ENCODE data around the gene AFF3.
"Not testable (repeated sequence)": the region's sequence is repeated elsewhere in the genome, so short reads cannot be mapped to it uniquely, and the experiment has no call there.

DNA sequence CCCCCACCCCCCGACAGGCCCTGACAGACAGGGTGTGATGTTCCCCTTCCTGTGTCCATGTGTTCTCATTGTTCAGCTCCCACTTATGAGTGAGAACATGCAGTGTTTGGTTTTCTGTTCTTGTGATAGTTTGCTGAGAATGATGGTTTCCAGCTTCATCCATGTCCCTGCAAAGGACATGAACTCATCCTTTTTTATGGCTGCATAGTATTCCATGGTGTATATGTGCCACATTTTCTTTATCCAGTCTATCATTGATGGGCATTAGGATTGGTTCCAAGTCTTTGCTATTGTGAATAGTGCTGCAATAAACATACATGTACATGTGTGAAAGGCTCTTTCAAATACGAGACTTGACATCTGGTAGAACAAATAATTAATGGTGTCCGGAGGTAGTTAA, 208.9 kb downstream of the AFF3 start:
- TF ChIP-seq ZNF292 (CRISPR knock-in tag; IDR thresholded peaks at IDR 0.05; ENCODE audit: borderline replicate concordance, low read depth); FOXK2 (IDR thresholded peaks at IDR 0.05); MAZ (IDR thresholded peaks at IDR 0.05; ENCODE audit: borderline replicate concordance, low read depth, low read length); MAZ (CRISPR knock-in tag; IDR thresholded peaks at IDR 0.05; ENCODE audit: low read depth); RXRA (CRISPR knock-in tag; IDR thresholded peaks at IDR 0.05); ZNF205 (CRISPR knock-in tag; IDR thresholded peaks at IDR 0.05); CEBPB (IDR thresholded peaks at IDR 0.05; ENCODE audit: borderline replicate concordance, low read depth, low read length): not testable (repeated sequence)
- TF ChIP-seq, protein P1, sequence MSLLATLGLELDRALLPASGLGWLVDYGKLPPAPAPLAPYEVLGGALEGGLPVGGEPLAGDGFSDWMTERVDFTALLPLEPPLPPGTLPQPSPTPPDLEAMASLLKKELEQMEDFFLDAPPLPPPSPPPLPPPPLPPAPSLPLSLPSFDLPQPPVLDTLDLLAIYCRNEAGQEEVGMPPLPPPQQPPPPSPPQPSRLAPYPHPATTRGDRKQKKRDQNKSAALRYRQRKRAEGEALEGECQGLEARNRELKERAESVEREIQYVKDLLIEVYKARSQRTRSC (CRISPR knock-in tag; IDR thresholded peaks at IDR 0.05; ENCODE audit: low read depth), result not testable (repeated sequence)
- TF ChIP-seq, protein P2, sequence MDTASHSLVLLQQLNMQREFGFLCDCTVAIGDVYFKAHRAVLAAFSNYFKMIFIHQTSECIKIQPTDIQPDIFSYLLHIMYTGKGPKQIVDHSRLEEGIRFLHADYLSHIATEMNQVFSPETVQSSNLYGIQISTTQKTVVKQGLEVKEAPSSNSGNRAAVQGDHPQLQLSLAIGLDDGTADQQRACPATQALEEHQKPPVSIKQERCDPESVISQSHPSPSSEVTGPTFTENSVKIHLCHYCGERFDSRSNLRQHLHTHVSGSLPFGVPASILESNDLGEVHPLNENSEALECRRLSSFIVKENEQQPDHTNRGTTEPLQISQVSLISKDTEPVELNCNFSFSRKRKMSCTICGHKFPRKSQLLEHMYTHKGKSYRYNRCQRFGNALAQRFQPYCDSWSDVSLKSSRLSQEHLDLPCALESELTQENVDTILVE (CRISPR knock-in tag; IDR thresholded peaks at IDR 0.05), result not testable (repeated sequence)

All from HepG2 (cell line).